Measurements from ENCODE around the gene KCTD21. TPM values are rescaled to one million over a fixed set of nuclear protein-coding genes. Genes with fewer than 3 reads are reported as not detected.

Gene KCTD21
- total and polyA plus RNA-seq, 2 donors (not counting 1 experiment from before 2014, with no cell fraction given), result 4.3 to 8.0 TPM

DNA sequence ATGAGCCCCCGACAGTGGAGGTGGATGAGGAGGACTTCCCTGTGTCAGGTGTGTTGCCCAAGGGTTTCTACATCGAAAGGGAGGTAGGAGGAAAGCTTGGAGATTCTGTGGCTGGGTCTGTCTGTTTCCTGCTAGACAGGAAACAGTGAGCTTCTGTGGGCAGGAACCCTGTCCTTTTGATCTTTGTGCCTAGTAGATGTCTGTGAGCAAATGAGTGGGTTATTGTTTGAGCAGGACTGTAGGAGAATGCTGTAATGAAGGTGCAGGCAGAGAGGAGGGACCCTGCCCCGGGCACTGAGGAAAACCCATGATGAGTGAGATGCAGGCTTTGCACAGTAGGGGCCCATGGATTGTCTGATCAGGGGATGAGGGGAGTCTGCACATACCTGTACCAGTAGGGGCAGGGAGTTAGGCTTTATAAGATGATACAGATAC is 14.3 kb upstream of the KCTD21 start:
- peaks cover 18% of the 10 kb centered on the region for H3K4me1 Mint-ChIP-seq
- no peaks in the 10 kb centered on the region for H3K27me3 ChIP-seq (replicated peaks in 1 of 4; ENCODE audit: control extremely low read depth in 1 of 4, control insufficient read depth in 3 of 4, insufficient read depth in 4 of 4, low read length in 3 of 4)

More for the DNA sequence above, 14.3 kb upstream of the KCTD21 start:
- H3K4me2 ChIP-seq (replicated peaks; ENCODE audit: low read depth, low read length, poor library complexity, severe bottlenecking), result peak overlapping the region; percentile 35
- H3K4me3 Mint-ChIP-seq, result peak overlapping the region; percentile 14
- no peaks in the 10 kb centered on the region for H3K9me3 ChIP-seq (ENCODE audit: control extremely low read depth in 1 of 3, control insufficient read depth in 2 of 3, insufficient read depth in 1 of 3, low read length in 2 of 3)
- DNase-seq (no peak), ATAC-seq (ENCODE audit: low read depth) (no peak)
- no peak overlapping the region for H2AFZ ChIP-seq (ENCODE audit: insufficient read depth, low read depth, low read length, poor library complexity, severe bottlenecking)
- no peaks in the 10 kb centered on the region for H3K9me3 Mint-ChIP-seq (ENCODE audit: insufficient read depth)
- POLR2A ChIA-PET, result no interaction called here
- intact Hi-C loops (cut with micrococcal nuclease), result no loop called here
- no peaks in the 10 kb centered on the region for H3K27me3 Mint-ChIP-seq
- no peak overlapping the region for H3K27ac ChIP-seq (ENCODE audit: low read length in 2 of 2)
- peaks cover 0 to 4% of the 10 kb centered on the region in 2 experiments for H3K36me3 ChIP-seq (replicated peaks in 1 of 2; ENCODE audit: control extremely low read depth in 1 of 2, control insufficient read depth in 1 of 2, extremely low read depth in 1 of 2, insufficient read depth in 2 of 2, low read length in 1 of 2)
- whole genome bisulfite sequencing (ENCODE audit: insufficient coverage), result 0% methylated on average over 3 of the region's 3 CpGs
- peak overlapping the region; percentile 15 for H3K9ac ChIP-seq (ENCODE audit: low read length)
- H3K27ac Mint-ChIP-seq, result peak overlapping the region; percentile 37
- TF ChIP-seq CTCF (IDR thresholded peaks at IDR 0.05) (no peak), EZH2 (IDR thresholded peaks at IDR 0.05; ENCODE audit: borderline replicate concordance, insufficient read depth, low read depth, low read length, poor library complexity, severe bottlenecking) (no peak)
- peaks cover 14 to 15% of the 10 kb centered on the region in 2 donors for H3K4me1 ChIP-seq (ENCODE audit: control insufficient read depth in 2 of 2, insufficient read depth in 2 of 2, low read length in 2 of 2)
- CTCF ChIA-PET, result interaction anchor here (0.6 kb wide), 1 partner anchor 12 kb away, joined by 3 read pairs; no protein-coding TSS in a partner anchor
- H4K20me1 ChIP-seq (ENCODE audit: control insufficient read depth, insufficient read depth, low read length, poor library complexity, severe bottlenecking), result no peaks in the 10 kb centered on the region
- H3K4me3 ChIP-seq (ENCODE audit: control extremely low read depth in 1 of 5, extremely low read depth in 1 of 5, insufficient read depth in 1 of 5, low read depth in 2 of 5, low read length in 4 of 5), result no peak overlapping the region
- H3K79me2 ChIP-seq (ENCODE audit: control insufficient read depth, insufficient read depth, low read length), result no peaks in the 10 kb centered on the region
